Left cardiac atrium (tissue), 4 donors: ENCODE results near the gene LRTM1. TPM values are rescaled to one million over a fixed set of nuclear protein-coding genes. Genes with fewer than 3 reads are reported as not detected.

Source experiments
- ATAC-seq, 2 donors: fragments of 200-7000 bp; cut with Tn5 transposase; one replicate each; pipeline ENCODE4 v1.9.1; 2020; ENCODE audit warnings: mild to moderate bottlenecking in 2 of 2, moderate library complexity in 2 of 2
- DNase-seq: peaks from one replicate; pipeline ENCODE4 v3.0.0-alpha.2; 2020
- intact Hi-C, 2 donors: fragments of 100-400 bp; cut with DNase I; formaldehyde crosslinking; loops; one replicate each; pipeline versions ENCODE4 v1.14.1 to v1.15.1; 2022 to 2023
- long read RNA-seq: library from polyadenylated mRNA; unstranded; transcript quantifications from one replicate; pipeline ENCODE4 v2.0.0, GENCODE V29; 2021
- total RNA-seq, 2 donors: library from RNA; stranded (reverse); fragmentation: NEBNext Ultra II Directional; extraction: Animal tissue kit (Norgen Biotek cat#: 25700); gene quantifications; one replicate each; pipeline ENCODE4 v1.2.1, GENCODE V29; 2021
- donor health status: DM: no; HTN: yes; CAD: no.
- donor health status: DM: no; HTN: yes; CAD: no; lungs with severe emphysema.
- donor health status: DM: yes; HTN: yes; CAD: no.
- donor health status: Dilated cardiomyopathy.

Gene LRTM1
- not detected for total RNA-seq
- long read RNA-seq, partial matches to known transcripts = 0 of 1 reads
- long read RNA-seq, other reads (novel, unspliced or antisense) = 1 of 1 reads

DNA sequence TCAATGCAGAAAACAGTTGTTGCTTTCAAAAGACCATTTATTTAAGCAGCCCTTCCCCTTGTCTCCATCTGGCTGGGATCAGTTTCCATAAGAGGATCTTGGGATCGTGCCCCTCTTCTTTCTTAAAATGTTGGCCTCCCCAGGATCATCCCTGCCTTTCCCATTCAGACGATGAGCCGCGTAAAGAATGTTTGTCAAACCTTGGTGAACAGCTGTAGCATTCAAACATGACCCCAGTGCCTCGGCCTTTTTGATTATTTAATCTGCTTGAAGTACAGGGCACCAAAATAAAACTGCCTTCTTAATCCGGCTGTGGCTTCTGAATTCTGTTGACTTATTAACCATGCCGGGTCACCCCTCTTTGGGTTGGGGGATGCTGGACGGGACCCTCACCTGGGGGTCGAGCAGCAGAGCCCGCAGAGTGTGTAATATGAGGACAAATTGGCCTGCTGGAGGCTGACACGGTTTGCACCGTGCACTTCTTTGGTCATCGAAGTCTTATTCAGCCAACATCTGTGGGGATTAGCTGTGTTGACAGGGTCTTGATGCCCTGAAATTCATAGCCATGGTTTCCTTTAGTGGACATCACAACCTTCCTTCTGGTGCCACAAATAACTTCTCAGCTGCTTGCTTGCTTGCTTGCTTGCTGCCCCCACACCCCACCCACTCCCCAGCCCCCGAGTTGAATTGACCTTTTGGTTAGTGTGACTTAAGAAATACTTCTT, at the start of gene LRTM1:
Gene LRTM1, minus strand, starts transcription at position 14 of the 725 bp plus-strand sequence. CDS start 148 bp downstream, outside the sequence.
- DNase-seq = no peak
- no peak for ATAC-seq
- intact Hi-C loops = no loop called here

DNA sequence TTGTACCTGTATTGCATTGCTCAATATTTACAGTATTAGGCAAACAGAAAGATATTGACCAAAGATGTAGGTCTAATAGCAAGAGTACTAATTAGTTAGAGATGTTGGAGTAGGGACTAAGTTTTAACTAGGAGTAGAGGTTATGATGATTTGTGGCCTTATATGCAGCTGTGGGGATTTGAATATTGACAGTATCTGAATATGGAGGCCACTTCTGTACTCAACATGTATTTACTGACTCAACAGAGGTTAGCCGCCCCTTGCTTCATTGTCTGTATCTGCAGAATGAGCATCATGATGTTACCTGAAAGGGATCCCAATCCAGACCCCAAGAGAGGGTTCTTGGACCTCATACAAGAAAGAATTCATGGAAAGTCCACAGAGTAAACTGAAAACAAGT, 49.6 kb upstream of the LRTM1 start:
- DNase-seq (no peak), ATAC-seq (no peak)
- intact Hi-C loops = no loop called here

DNA sequence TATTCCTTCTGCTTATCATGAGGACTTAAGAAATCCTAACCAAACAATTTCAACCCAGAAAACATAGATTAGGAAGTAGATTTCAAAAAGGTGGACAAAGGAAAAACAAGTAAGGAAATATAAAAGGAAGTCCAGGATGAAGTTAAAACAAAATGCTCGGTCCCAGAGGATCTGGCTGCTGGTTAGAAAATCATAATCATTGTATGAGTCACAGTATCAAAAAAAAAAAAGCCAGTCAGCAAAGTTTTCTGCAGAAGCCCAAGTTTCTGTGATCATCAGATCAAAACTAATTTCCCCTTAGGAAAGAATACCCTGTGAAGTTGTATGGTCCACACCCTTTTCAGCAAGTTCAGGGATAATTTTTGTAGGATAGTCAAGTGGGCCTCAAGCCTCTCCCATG, 43.0 kb upstream of the LRTM1 start:
- ATAC-seq (peak in 1 of 2 donors; percentile 44), DNase-seq (no peak)
- intact Hi-C loops = no loop called here

DNA sequence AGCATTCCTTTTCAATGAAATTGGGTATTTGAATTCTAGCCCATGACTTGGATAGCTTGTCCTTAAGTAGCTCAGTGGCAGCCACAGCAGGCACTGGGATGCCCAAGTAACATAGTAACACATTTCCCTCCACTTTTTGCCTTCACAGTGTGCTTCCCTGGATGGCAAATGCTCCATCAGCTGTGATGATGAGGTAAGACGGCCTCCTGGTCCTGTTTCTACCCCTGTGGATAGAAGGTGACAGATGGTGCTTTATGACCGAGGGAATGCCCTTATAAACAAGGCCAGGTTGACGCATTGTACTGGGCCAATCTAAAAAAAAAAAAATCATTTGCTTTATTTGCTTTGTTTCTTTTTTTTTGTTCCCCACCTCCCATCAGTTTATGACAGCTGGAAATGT, 41.8 kb upstream of the LRTM1 start:
- no peak for DNase-seq
- intact Hi-C loops = no loop called here
- no peak for ATAC-seq

DNA sequence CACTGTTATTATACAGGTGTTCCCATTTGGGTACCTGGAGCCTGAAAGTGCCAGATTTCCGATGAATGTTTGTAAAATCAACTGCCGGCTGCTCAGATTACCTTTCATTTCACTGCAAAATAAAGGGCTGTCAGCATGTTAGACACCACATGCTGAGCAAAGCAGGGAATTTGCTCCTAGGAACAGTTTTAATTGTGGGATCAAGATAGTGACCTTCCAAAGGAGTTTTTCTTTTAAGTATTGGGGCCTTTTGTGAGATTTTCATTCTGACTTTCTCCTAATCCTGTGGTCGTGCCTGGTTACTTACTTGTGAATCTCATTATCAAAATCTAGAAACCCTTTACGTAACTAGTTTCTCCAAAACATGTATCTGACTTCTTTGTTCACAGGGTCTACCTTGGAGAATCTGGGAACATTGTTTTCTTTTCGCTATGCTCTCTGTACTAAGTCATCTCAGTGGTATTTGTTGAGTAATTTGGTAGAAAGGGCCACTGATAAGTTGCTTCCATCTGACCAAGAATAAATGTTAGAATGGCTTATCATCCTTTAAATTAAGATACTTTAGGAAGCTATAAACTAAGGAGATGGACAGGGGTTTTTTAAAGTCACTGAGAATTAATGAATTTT, 40.8 kb upstream of the LRTM1 start:
- peak in 1 of 2 donors; percentile 52 for ATAC-seq
- intact Hi-C loops = no loop called here
- no peak for DNase-seq

DNA sequence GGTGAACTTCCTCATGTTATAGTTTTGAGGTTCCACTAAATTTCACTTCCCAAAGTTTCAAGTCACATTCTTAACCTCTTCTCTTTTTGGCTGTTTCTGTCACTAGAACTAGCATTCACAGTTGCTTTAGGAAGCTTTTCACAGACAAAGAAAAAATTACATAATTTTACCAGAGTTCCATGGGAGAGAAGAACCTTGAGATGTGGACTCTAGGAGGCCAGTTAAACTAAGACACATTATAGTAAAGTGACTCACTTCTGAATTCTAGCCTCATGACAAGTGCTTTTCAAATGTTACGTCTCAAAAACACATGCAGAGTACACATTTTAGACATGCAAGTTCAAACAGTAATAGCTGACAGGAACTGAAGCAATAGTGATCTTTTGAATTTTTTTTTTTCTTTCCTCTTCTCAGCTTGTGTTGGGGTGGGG, 39.9 kb upstream of the LRTM1 start:
- ATAC-seq (peak in 1 of 2 donors; percentile 21), DNase-seq (no peak)
- intact Hi-C loops = no loop called here

DNA sequence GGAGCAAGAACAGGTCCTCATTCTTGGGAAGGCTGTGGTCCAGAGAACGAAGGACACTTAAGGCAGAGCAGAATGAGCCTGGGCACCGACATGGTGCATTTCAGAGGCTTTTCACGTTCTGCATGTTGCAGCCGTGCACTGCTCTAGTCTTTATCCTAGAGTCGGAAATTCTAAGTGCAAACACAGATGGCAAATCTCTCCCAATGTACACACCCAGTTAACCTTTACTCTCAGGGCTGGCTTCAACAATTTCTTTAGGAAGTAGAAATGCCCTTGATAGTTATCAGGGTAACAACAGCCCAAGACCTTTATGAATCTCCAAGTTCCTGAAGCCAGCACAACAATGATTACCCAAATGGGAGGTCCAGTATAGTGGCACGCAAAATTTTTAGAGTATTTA, 39.1 kb upstream of the LRTM1 start:
- DNase-seq (no peak), ATAC-seq (no peak)
- intact Hi-C loops = no loop called here

DNA sequence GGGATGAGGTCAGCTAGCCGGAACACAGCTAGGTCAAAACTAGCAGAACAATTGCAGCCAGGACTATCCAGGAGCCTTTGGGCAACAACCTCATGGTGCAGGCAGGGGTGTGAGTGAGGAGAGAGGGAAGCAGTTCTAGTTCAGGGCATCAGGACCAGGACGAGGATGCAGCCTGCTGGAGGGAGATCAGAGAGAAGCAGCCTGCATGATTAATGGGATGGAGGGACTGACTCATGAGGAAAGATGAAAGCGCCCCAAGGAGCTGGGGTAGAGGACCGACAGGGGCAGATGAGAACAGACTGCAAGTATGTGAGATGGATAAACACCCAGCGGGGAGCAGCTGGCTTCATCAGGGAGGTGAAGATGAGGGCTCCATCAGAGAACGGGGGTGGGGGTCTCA, 37.9 kb upstream of the LRTM1 start:
- no peak for ATAC-seq
- intact Hi-C loops = no loop called here

DNA sequence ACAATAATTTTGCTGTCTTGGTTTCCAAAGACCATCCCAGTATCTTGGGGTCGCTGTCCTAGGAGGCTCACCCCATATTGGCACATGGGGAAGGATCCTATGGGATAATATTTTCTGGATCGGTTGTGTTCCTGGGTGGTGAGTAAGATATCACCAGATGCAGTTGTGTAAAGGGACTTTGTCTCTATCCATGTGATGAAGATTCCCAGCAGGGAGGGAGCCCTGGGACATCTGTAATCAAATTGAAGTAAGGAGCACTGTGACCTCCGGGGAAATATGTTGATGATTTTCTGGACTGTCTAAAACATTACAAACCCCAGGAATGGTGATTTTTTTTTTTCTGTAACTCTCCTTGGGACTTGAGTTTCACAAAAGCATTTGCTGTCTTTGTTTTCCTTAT, 36.2 kb upstream of the LRTM1 start:
- ATAC-seq (no peak), DNase-seq (no peak)
- intact Hi-C loops = no loop called here

More for the DNA sequence above, 37.9 kb upstream of the LRTM1 start:
- no peak for DNase-seq

DNA sequence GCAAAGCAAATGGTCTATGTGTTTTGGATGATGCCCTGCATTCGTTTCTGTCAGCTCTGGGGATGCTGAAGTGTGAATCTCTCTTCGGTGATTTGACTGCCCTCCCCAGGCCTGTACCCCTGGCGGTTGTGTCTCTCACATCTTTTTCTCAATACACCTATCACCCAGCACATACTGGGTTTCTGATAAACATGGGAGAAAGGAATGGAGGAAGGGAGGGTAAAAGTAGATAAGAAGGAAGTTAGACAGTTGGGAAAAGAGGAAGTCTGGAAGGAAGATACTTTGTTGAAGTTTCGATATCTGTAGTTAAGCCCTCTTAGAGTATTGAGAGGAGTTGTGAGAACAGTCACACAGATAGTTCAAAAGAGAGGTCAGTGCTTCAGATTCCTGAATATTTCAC, 35.8 kb upstream of the LRTM1 start:
- DNase-seq (no peak), ATAC-seq (no peak)
- intact Hi-C loops = no loop called here

DNA sequence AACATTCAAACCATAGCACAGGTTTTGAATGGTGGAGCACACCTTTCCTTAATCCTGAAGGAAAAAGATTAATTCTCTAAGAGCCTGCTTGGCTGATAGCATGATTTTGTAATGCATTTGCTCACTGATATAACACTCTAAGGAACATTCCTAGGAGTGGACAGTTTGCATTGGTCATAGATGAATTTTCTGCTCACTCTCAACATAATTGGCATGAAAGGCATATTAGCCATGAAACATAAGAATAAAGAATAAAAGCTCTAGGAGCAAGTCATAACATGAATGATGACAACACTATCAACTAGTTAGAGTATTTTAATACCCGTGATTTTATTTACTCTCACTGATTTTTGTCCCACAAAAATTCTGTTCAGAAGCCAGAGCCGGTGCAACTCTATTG, 34.3 kb upstream of the LRTM1 start:
- DNase-seq (no peak), ATAC-seq (no peak)
- intact Hi-C loops = no loop called here

DNA sequence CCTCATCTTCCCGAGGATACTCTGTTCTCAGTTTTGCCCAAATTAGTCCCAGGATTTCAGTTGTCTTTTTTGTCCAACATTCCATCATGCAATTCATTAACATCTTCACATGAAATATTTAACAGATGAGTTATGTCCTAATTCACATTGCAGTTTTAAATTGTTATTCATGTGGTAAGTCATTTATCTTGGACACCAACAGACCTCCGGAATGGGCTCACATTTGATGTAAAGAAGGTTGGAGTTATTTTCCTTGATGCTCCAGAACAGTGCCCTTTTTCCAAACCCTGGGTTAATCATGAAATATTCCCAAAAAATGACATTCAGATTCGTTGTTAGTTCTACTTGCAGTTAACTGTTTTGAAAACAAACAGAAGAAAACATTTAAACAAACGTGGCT, 32.8 kb upstream of the LRTM1 start:
- ATAC-seq (no peak), DNase-seq (no peak)
- intact Hi-C loops = no loop called here

DNA sequence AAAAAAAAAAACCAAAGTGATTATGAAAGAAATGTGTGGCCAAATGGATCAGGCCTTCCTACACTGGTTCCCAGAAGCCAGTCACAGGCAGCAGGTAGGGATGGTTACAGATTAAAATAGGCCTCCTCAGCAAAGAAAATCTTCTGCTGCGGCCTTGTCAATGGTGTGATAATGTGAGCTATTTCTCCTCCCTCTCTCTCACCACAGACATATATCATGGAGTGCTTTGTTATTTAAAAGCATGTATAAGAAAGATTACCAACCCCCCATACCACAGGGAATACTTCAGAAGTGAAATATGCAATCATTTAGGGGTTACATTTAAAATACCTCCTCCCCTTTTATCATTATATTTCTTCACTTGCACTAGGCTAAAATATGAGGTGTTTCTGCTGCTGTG, 32.2 kb upstream of the LRTM1 start:
- intact Hi-C loops = no loop called here
- ATAC-seq (no peak), DNase-seq (no peak)

DNA sequence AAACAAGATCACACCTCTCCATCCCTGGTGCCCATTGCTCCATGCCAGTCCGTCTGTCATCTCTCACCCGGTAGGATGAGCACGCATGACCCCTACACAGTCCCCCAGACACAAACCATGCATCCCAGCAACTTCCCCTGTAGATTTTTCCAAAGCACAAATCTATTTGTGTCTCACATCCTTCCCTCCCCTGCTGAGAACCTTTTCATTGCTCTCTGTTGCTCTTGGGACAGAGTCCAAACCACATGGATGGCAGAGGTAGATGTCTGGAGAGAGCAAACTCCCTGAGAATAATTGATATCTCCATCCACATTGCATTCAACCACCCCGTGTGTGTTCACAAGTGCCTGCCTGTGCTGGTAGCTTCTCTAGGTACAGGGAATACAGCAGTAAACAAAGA, 29.9 kb upstream of the LRTM1 start:
- DNase-seq (no peak), ATAC-seq (no peak)
- intact Hi-C loops = no loop called here

DNA sequence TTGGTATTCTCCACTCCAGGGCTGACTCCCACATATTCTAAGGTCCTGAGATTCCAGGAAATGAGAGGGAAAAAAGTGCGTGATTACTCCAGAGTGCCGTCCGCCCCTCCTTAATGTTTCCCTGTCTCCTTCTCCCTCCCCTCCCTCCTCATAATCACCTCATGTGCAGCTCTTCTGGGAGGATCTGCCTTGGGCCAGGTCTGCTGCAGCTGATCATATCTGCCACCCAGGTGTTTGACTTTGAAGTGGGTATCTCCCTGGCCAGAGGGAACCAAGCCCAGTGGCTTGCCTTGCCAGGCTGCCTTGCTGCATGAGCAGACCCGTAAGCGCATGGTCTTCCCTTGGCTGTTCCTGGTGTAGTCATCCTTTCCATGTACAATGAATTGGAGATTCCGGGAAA, 28.1 kb upstream of the LRTM1 start:
- intact Hi-C loops = no loop called here
- DNase-seq = no peak
- no peak for ATAC-seq

DNA sequence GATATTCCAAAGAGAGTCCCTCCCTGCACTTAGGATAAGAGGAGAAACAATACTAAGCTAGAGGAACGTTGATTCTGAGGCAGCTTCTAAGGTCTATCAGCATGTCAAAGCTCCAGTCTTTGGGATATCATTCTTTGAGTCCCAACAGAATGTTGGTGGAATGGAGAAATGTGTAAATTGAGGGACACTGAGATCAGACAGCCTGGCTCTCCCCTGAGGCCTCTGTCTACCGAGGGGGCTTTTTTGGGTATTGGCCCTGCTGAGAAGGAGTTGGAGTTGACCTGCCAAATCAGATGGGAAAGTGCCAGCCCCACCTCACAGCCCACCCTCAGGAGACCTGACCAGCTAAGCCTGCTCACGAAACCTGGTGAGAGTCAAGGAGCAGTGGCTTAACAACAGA, 27.6 kb upstream of the LRTM1 start:
- no peak for ATAC-seq

DNA sequence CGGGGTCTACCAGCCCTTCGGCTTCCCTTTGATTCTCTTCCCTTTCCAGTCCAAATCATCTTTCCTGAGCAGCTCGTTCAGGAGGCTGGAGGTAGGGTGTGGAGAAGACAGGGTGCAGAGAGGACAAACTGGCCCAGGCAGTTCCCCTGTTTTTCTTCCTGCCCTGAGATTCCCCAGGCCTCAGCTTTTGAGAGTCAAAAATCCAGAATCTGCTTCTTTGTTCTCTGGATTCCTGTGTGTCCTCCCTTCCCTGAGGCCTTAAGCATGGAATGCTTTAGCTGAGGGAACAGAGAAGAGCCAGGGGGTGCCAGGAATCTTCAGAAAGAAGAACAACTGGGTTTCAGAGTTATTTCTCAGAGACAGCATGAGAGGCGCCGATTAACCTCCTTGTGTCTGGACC, 26.7 kb upstream of the LRTM1 start:
- intact Hi-C loops = no loop called here
- ATAC-seq (no peak), DNase-seq (no peak)

More for the DNA sequence above, 27.6 kb upstream of the LRTM1 start:
- no peak for DNase-seq
- intact Hi-C loops = no loop called here

DNA sequence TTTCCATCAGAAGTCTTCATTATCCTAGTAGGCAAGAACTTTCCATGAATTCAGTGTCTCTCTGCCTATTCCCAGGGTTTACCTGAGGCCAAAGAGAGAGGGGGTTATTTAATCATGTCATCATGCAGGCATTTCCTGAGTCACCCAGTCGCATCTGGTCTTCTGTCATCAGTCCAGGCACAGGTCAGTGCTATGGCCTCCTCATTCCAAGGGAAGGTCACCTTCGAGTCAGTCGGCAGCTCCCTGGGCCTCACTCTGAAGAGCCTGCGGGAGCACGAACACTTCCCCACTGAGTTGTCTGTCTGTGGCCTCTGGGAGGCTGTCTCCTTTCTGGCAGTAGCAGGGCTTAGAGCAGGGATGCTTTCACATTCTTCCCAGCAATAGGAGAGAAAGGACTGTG, 26.2 kb upstream of the LRTM1 start:
- ATAC-seq = peak in 1 of 2 donors; percentile 59

DNA sequence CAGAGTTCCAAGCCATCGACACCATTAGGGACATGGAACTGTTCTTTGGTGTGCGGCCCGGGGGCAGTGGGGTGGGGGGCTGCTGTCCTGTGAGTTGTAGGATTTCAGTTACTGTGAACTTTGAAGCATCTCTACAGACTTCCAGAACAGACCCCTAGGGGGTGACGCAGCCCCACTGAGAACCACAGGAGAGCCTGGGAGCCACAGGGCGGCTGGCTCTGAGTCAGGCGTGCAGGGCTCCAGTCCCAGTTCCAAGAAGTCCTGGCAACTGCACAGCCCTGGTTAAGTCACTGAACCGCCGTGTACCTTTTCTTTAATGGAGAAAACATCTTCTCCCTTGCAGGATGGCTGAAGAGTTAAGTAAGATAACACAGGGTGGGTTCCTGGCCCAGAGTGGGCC, 23.5 kb upstream of the LRTM1 start:
- peak; percentile 81 for DNase-seq
- intact Hi-C loops = no loop called here
- ATAC-seq = peak; percentile 95 to 97

More for the DNA sequence above, 26.2 kb upstream of the LRTM1 start:
- intact Hi-C loops = no loop called here
- DNase-seq = no peak

DNA sequence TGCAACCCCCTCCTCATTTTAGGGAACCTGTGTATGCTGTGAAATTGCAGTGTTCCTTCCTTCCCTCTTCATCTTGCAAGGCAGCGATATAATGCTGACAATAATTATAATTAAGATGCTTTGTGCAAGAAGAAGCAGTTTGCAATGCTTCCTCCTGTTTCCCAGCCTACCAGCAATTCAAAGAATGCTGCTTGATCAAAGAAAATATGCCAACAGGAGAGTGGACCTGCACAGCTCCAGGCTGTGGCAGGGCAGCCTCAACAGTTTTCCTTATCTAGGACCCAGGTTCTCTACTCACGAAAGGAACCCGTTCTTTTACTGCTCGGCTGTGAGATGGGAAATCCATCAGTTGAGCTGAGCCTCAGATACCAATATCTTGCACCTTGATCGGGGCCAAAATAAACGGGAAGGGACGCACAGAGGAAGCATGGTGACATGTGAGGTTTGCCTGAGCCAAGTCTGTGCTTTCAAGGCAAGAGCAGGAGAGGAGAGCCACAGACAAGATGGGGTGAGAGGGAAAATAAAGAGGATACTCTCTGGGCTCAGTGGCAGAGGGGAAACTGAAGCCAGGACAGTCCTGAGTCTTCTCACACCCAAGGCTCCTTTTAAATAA, 22.6 kb upstream of the LRTM1 start:
- intact Hi-C loops = no loop called here
- ATAC-seq (no peak), DNase-seq (no peak)
